GM23338 (cell line): ENCODE results near the gene CHTF8. TPM values are rescaled to one million over a fixed set of nuclear protein-coding genes. Genes with fewer than 3 reads are reported as not detected.

Experiments
- ATAC-seq: fragments of 200-7000 bp; cut with Tn5 transposase; 3 replicates; pipeline ENCODE4 v1.9.1; 2020
- DNase-seq: peaks from one replicate; pipeline ENCODE4 v3.0.0-alpha.2; 2015; ENCODE audit warnings: low spot score
- H2AFZ ChIP-seq: fragments of 200-600 bp; sonication (generic); 2 replicates; pipeline ENCODE4 v1.8.0; 2016; ENCODE audit warnings: antibody characterized with exemption, mild to moderate bottlenecking, moderate library complexity
- H3F3A ChIP-seq: fragments of 200-600 bp; sonication (generic); replicated peaks from 2 replicates; pipeline ENCODE4 v1.8.0; 2017; ENCODE audit warnings: antibody characterized with exemption, mixed run types, low read depth
- H3K27ac ChIP-seq: fragments of 200-600 bp; sonication (generic); 2 replicates; pipeline ENCODE4 v1.6.1; 2016; ENCODE audit warnings: low read depth
- H3K27me3 ChIP-seq: fragments of 200-600 bp; sonication (generic); 2 replicates; pipeline ENCODE4 v1.8.0; 2016; ENCODE audit warnings: mild to moderate bottlenecking, mixed run types, moderate library complexity; ENCODE audit not compliant: insufficient read depth
- H3K36me3 ChIP-seq: fragments of 200-600 bp; sonication (generic); 2 replicates; pipeline ENCODE4 v1.8.0; 2016; ENCODE audit warnings: mild to moderate bottlenecking; ENCODE audit not compliant: insufficient read depth
- H3K4me1 ChIP-seq: fragments of 200-600 bp; sonication (generic); 2 replicates; pipeline ENCODE4 v1.8.0; 2016; ENCODE audit warnings: mild to moderate bottlenecking, moderate library complexity; ENCODE audit not compliant: insufficient read depth
- H3K4me2 ChIP-seq: fragments of 200-600 bp; sonication (generic); 2 replicates; pipeline ENCODE4 v1.7.1; 2017; ENCODE audit warnings: mixed run types
- H3K4me3 ChIP-seq: fragments of 200-600 bp; sonication (generic); 2 replicates; pipeline ENCODE4 v1.6.1; 2016; ENCODE audit warnings: mixed run types
- H3K79me2 ChIP-seq: fragments of 200-600 bp; sonication (generic); replicated peaks from 2 replicates; pipeline ENCODE4 v1.8.0; 2017; ENCODE audit warnings: mild to moderate bottlenecking; ENCODE audit not compliant: insufficient read depth
- H3K9me2 ChIP-seq: fragments of 200-600 bp; sonication (generic); 2 replicates; pipeline ENCODE4 v1.8.0; 2017; ENCODE audit not compliant: insufficient read depth
- H4K20me1 ChIP-seq: fragments of 200-600 bp; sonication (generic); replicated peaks from 2 replicates; pipeline ENCODE4 v1.8.0; 2017; ENCODE audit warnings: mild to moderate bottlenecking; ENCODE audit not compliant: insufficient read depth
- H3K27ac Mint-ChIP-seq: 2 replicates; pipeline ENCODE4 v1.8.0; 2020; ENCODE audit warnings: inconsistent platforms, mild to moderate bottlenecking, moderate library complexity, mixed read lengths
- H3K27me3 Mint-ChIP-seq: 3 replicates; pipeline ENCODE4 v1.8.0; 2022; ENCODE audit warnings: low read depth, mild to moderate bottlenecking, moderate library complexity, mixed read lengths, inconsistent platforms; ENCODE audit not compliant: insufficient read depth, poor library complexity
- H3K36me3 Mint-ChIP-seq: 3 replicates; pipeline ENCODE4 v1.8.0; 2021; ENCODE audit warnings: low read depth, mild to moderate bottlenecking, inconsistent platforms, moderate library complexity, mixed read lengths
- H3K4me1 Mint-ChIP-seq: 3 replicates; pipeline ENCODE4 v1.8.0; 2020; ENCODE audit warnings: mild to moderate bottlenecking, inconsistent platforms, mixed read lengths
- H3K4me3 Mint-ChIP-seq: 3 replicates; pipeline ENCODE4 v1.8.0; 2021; ENCODE audit warnings: moderate library complexity, mild to moderate bottlenecking, inconsistent platforms, mixed read lengths
- H3K9me3 Mint-ChIP-seq: 3 replicates; pipeline ENCODE4 v1.8.0; 2020; ENCODE audit warnings: moderate library complexity, mild to moderate bottlenecking, inconsistent platforms, mixed read lengths
- CREB1 ChIP-seq: fragments of 250-450 bp; sonication (Bioruptor Pico); IDR thresholded peaks from 2 replicates; pipeline ENCODE4 v1.5.0; 2020; ENCODE audit warnings: low read depth, mild to moderate bottlenecking, moderate library complexity
- CTCF ChIP-seq, 2 experiments: fragments of 200-600 bp in 1 of 2; sonication (generic) in 1 of 2; conservative IDR thresholded peaks; 2 replicates each; pipeline versions ENCODE4 v1.5.1 to v1.6.1; 2016 to 2017; ENCODE audit warnings: antibody characterized with exemption in 2 of 2, low read depth in 2 of 2, mild to moderate bottlenecking in 2 of 2, moderate library complexity in 1 of 2
- ETS1 ChIP-seq: IDR thresholded peaks from 2 replicates; pipeline ENCODE4 v1.6.1; 2016; ENCODE audit warnings: antibody characterized with exemption
- EZH2 ChIP-seq: fragments of 200-600 bp; sonication (generic); IDR thresholded peaks from one replicate; pipeline ENCODE4 v1.8.0; 2017; ENCODE audit warnings: antibody characterized with exemption, mild to moderate bottlenecking, low read depth; ENCODE audit not compliant: unreplicated experiment
- EZH2phosphoT487 ChIP-seq: fragments of 200-600 bp; sonication (generic); IDR thresholded peaks from one replicate; pipeline ENCODE4 v1.8.1; 2018; ENCODE audit warnings: antibody characterized with exemption; ENCODE audit not compliant: unreplicated experiment
- JUNB ChIP-seq: IDR thresholded peaks from one replicate; pipeline ENCODE4 v1.6.1; 2016; ENCODE audit warnings: antibody characterized with exemption; ENCODE audit not compliant: unreplicated experiment
- NANOG ChIP-seq: IDR thresholded peaks from 2 replicates; pipeline ENCODE4 v1.6.1; 2016; ENCODE audit warnings: antibody characterized with exemption, borderline replicate concordance
- POLR2AphosphoS5 ChIP-seq: IDR thresholded peaks from 2 replicates; pipeline ENCODE4 v1.6.1; 2016; ENCODE audit warnings: antibody characterized with exemption, low read depth
- REST ChIP-seq: IDR thresholded peaks from one replicate; pipeline ENCODE4 v1.6.1; 2018; ENCODE audit warnings: antibody characterized with exemption; ENCODE audit not compliant: unreplicated experiment
- ZNF114 ChIP-seq: fragments of 250-450 bp; sonication (Bioruptor Pico); IDR thresholded peaks from 2 replicates; pipeline ENCODE4 v1.5.0; 2020; ENCODE audit warnings: mild to moderate bottlenecking, moderate library complexity
- ZNF331 ChIP-seq: fragments of 250-450 bp; sonication (Bioruptor Pico); IDR thresholded peaks from 2 replicates; pipeline ENCODE4 v1.5.0; 2020; ENCODE audit warnings: low read depth, mild to moderate bottlenecking, moderate library complexity
- polyA plus RNA-seq: library from polyadenylated mRNA; unstranded; fragments of >200 nt; fragmentation: Nextera tagmentation; extraction: Ambion mirVana; gene quantifications from 2 replicates; pipeline ENCODE4 v1.2.1, GENCODE V29; 2016
- small RNA-seq: library from RNA; depleted of rRNA; stranded (forward); fragments of <200 nt; gene quantifications from one replicate; pipeline ENCODE3, GENCODE V24; 2014; ENCODE audit warnings: low replicate concordance
- total RNA-seq: library from RNA; depleted of rRNA; stranded (reverse); fragments of >200 nt; shearing (Covaris generic); gene quantifications from 2 replicates; pipeline ENCODE4 v1.2.3, GENCODE V29; 2014; rRNA removed

Gene CHTF8
- total and polyA plus RNA-seq, 2 experiments from 2014 or later = 24.4 to 155 TPM

GRCh38 chr16:69069504-69069903 lies 62.9 kb downstream of the CHTF8 start:
- H3K36me3 ChIP-seq = no peaks in the 10 kb centered on the region
- no peak for DNase-seq
- H2AFZ ChIP-seq = no peak overlapping the region
- no peak overlapping the region for H3K27ac Mint-ChIP-seq
- TF ChIP-seq ZNF114 (no peak), NANOG (no peak), EZH2 (no peak), ETS1 (no peak), POLR2AphosphoS5 (no peak), CREB1 (no peak), JUNB (no peak), REST (no peak), CTCF (conservative IDR thresholded peaks at IDR 0.05; ENCODE audit: low read depth in 2 of 2) (no peak), EZH2phosphoT487 (no peak), ZNF331 (no peak)
- H3K79me2 ChIP-seq = no peaks in the 10 kb centered on the region
- peaks cover 53% of the 10 kb centered on the region for H3K4me1 ChIP-seq
- H4K20me1 ChIP-seq = no peaks in the 10 kb centered on the region
- H3K4me3 ChIP-seq = no peak overlapping the region
- no peak overlapping the region for H3K4me2 ChIP-seq
- H3K9me2 ChIP-seq = no peaks in the 10 kb centered on the region
- H3F3A ChIP-seq = peaks cover 13% of the 10 kb centered on the region
- ATAC-seq = no peak
- peaks cover 14% of the 10 kb centered on the region for H3K27me3 Mint-ChIP-seq
- H3K27me3 ChIP-seq = no peaks in the 10 kb centered on the region
- H3K36me3 Mint-ChIP-seq = no peaks in the 10 kb centered on the region
- no peak overlapping the region for H3K4me3 Mint-ChIP-seq
- peaks cover 3% of the 10 kb centered on the region; the same call in 1 of the 3 replicates for H3K9me3 Mint-ChIP-seq
- no peak overlapping the region for H3K27ac ChIP-seq
- H3K4me1 Mint-ChIP-seq = peaks cover 54% of the 10 kb centered on the region

Small RNA genes lying within 50 kb of the gene (small RNA-seq; reads per million reads assigned to genes)
- 0.07 reads per million for gene RNU6-22P

Other genes with a start within 250 kb of the CHTF8 start
- 54.9 and 56.7 TPM in 2 replicates for gene HAS3, start 26.9 kb downstream of the CHTF8 start, total RNA-seq
- 7.3 TPM in 2 replicates for gene HAS3, start 26.9 kb downstream of the CHTF8 start, polyA plus RNA-seq
- 66.6 and 76.7 TPM in 2 replicates for gene UTP4, start 61 bp upstream of the CHTF8 start, total RNA-seq
- 63.2 TPM in 2 replicates for gene UTP4, start 61 bp upstream of the CHTF8 start, polyA plus RNA-seq
- gene SNTB2, start 54.6 kb upstream of the CHTF8 start, total RNA-seq = 18.8 and 42.7 TPM in 2 replicates
- gene SNTB2, start 54.6 kb upstream of the CHTF8 start, polyA plus RNA-seq = 4.8 and 6.2 TPM in 2 replicates
- 25.2 and 32.7 TPM in 2 replicates for gene VPS4A, start 178.8 kb upstream of the CHTF8 start, total RNA-seq
- gene VPS4A, start 178.8 kb upstream of the CHTF8 start, polyA plus RNA-seq = 28.8 and 29.1 TPM in 2 replicates
- 43.4 and 48.7 TPM in 2 replicates for gene PDF, start 198.0 kb upstream of the CHTF8 start, total RNA-seq
- gene PDF, start 198.0 kb upstream of the CHTF8 start, polyA plus RNA-seq = 16.2 and 18.8 TPM in 2 replicates
- gene COG8, start 207.0 kb upstream of the CHTF8 start, total RNA-seq = 55.7 and 79.9 TPM in 2 replicates
- 18.2 and 21.4 TPM in 2 replicates for gene COG8, start 207.0 kb upstream of the CHTF8 start, polyA plus RNA-seq
- 30.4 and 32.7 TPM in 2 replicates for gene NIP7, start 207.2 kb upstream of the CHTF8 start, total RNA-seq
- 42.9 and 47.4 TPM in 2 replicates for gene NIP7, start 207.2 kb upstream of the CHTF8 start, polyA plus RNA-seq
- not detected in 2 replicates for gene TMED6, start 219.2 kb upstream of the CHTF8 start, total RNA-seq
- 0.29 and 1.3 TPM in 2 replicates for gene TMED6, start 219.2 kb upstream of the CHTF8 start, polyA plus RNA-seq